Thyroid gland (tissue), 4 donors: ENCODE measurements around the gene CDK11A.
"Not testable (repeated sequence)": the region's sequence is repeated elsewhere in the genome, so short reads cannot be mapped to it uniquely, and the experiment has no call there.

ENCODE experiments used
- CTCF ChIP-seq, 6 experiments: fragments of 200-600 bp in 3 of 6; fragments of 450-650 bp in 3 of 6; sonication (generic) in 3 of 6; IDR thresholded peaks; one replicate each; pipeline ENCODE4 v1.5.1; 2016 to 2019; ENCODE audit warnings: antibody characterized with exemption in 6 of 6, mild to moderate bottlenecking in 2 of 6, inconsistent platforms in 1 of 6, moderate library complexity in 1 of 6
- POLR2A ChIP-seq, 2 donors: fragments of 450-650 bp; IDR thresholded peaks; one replicate each; pipeline ENCODE4 v1.6.1; 2017; ENCODE audit warnings: antibody characterized with exemption in 2 of 2, mild to moderate bottlenecking in 2 of 2, moderate library complexity in 1 of 2

GRCh38 chr1:1676087-1676486 lies 48.1 kb downstream of the CDK11A start:
- TF ChIP-seq CTCF, POLR2A (IDR thresholded peaks at IDR 0.05): not testable (repeated sequence)
